AG04450 (cell line): Measurements from ENCODE around the gene FAM171A1. TPM values are rescaled to one million over a fixed set of nuclear protein-coding genes. Genes with fewer than 3 reads are reported as not detected.

Experiments used
- CTCF ChIA-PET: fragments of 300-600, 350-600 bp; formaldehyde crosslinking; extraction: SDS; loops from one replicate; lab custom pipeline; 2022; ENCODE audit warnings: antibody characterized with exemption, inconsistent platforms; lab: Charles Lee
- POLR2A ChIA-PET: fragments of 350-600 bp; formaldehyde crosslinking; extraction: SDS; loops from one replicate; lab custom pipeline; 2021; ENCODE audit warnings: antibody characterized with exemption, inconsistent platforms; lab: Yijun Ruan, JAX
- DNase-seq: peaks from one replicate; pipeline ENCODE4 v3.0.0-alpha.2; 2011; ENCODE audit warnings: low read depth, low spot score
- H3K27ac ChIP-seq: one replicate; pipeline ENCODE4 v1.5.1; 2012; ENCODE audit warnings: low read depth, low read length, control low read depth
- H3K27me3 ChIP-seq: one replicate; pipeline ENCODE4 v1.6.0; 2012; ENCODE audit warnings: low read length; ENCODE audit not compliant: control insufficient read depth, insufficient read depth
- H3K4me3 ChIP-seq: 2 replicates; pipeline ENCODE4 v1.5.1; 2011; ENCODE audit warnings: mild to moderate bottlenecking, low read depth, low read length, control low read depth
- H3K9me3 ChIP-seq: 2 replicates; pipeline ENCODE4 v1.5.1; 2012; ENCODE audit warnings: low read length; ENCODE audit not compliant: control insufficient read depth, insufficient read depth
- polyA plus RNA-seq: library from polyadenylated mRNA; depleted of rRNA; stranded (reverse); fragments of >200 nt; gene quantifications from 2 replicates; pipeline ENCODE4 v1.2.3, GENCODE V29; 2011
- TF ChIP-seq, protein P1 (sequence below): IDR thresholded peaks from 2 replicates; pipeline ENCODE4 v1.5.1; 2011; ENCODE audit warnings: low read depth, low read length, control low read depth, inconsistent platforms

FAM171A1 gene
- polyA plus RNA-seq, 1 experiment, result 22.4 TPM

DNA sequence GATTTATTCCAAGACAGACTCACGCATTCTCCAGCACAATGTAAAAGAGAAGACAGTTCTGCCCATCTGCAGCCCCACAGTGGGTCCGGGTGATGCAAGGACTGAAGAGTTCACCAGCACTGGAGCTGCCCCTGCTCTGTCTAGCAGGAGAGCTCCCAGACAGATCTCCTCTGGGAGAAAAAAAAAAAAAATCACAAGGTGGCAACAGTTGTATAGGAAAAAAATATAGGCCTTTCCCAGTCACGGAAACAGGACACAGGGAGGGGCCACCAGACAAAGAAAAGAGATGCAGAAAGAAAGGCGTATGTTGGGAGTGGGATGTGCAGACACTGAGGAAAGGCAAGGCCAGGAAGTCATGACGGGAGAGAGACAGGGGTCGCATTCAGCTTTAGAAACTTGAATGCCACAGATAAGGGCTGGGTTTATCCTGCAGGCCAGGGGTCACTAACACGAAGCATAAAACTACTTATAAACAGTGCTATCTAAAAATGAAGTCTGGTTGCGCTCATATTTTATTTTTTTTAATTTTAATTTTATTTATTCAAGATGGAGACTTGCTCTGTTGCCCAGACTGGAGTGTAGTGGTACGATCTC is 54.1 kb downstream of the FAM171A1 start:
- TF ChIP-seq, protein P1, sequence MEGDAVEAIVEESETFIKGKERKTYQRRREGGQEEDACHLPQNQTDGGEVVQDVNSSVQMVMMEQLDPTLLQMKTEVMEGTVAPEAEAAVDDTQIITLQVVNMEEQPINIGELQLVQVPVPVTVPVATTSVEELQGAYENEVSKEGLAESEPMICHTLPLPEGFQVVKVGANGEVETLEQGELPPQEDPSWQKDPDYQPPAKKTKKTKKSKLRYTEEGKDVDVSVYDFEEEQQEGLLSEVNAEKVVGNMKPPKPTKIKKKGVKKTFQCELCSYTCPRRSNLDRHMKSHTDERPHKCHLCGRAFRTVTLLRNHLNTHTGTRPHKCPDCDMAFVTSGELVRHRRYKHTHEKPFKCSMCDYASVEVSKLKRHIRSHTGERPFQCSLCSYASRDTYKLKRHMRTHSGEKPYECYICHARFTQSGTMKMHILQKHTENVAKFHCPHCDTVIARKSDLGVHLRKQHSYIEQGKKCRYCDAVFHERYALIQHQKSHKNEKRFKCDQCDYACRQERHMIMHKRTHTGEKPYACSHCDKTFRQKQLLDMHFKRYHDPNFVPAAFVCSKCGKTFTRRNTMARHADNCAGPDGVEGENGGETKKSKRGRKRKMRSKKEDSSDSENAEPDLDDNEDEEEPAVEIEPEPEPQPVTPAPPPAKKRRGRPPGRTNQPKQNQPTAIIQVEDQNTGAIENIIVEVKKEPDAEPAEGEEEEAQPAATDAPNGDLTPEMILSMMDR, result no peak
- CTCF ChIA-PET, result no interaction called here
- H3K9me3 ChIP-seq, result no peaks in the 10 kb centered on the region
- H3K27ac ChIP-seq, result no peak overlapping the region
- DNase-seq, result no peak
- no peak overlapping the region for H3K4me3 ChIP-seq
- H3K27me3 ChIP-seq, result no peaks in the 10 kb centered on the region
- POLR2A ChIA-PET, result interaction anchor here (0.5 kb wide), 1 partner anchor 1702 kb away, joined by 3 read pairs; no protein-coding TSS in a partner anchor

DNA sequence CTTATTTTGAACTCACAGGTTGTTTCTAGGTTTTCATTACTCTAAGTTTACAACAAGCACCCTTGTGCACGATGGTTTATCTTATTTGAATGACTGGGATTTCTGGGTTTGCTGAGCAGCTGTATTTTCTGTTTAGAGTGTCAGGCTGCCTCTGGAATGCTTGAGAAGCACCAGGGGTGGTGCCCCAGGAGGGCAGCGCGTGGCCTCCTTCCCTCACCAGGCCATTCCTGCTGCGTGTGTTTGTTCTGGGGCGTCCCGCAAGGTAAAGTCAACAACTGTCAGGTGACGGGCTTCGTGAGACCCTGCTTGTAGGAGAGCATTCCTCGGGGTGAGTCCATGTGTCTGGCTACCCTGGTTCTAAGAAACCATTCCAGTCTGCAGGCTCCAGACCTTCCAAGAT is 54.9 kb downstream of the FAM171A1 start:
- CTCF ChIA-PET, result no interaction called here
- Histone ChIP-seq H3K9me3 (no peaks in the 10 kb centered on the region), H3K27ac (no peak overlapping the region), H3K4me3 (no peak overlapping the region), H3K27me3 (no peaks in the 10 kb centered on the region)
- POLR2A ChIA-PET, result no interaction called here
- TF ChIP-seq, protein P1, result no peak
- DNase-seq, result no peak

DNA sequence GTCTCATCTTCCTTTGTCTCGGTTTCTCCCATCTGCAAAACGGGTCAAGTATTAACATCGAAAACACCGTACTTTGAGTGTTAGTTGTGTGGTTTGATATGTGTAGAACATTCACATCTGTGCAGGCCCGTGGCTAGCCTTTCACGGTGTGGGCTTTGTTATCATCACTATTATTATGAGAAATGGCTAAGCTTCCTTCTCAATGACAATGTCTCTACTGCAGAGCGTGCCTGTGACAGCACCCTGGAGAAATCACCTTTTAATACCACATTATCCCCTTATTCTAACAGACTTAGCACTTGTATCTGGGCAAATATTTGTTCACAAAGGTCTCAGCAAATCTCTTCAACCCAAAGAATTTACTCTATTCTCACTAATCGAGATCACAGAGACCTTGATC is 55.8 kb downstream of the FAM171A1 start:
- Histone ChIP-seq H3K27ac (no peak overlapping the region), H3K9me3 (no peaks in the 10 kb centered on the region), H3K27me3 (no peaks in the 10 kb centered on the region), H3K4me3 (no peak overlapping the region)
- TF ChIP-seq, protein P1, result no peak
- POLR2A ChIA-PET, result no interaction called here
- no peak for DNase-seq
- CTCF ChIA-PET, result interaction anchor here (0.8 kb wide), 1 partner anchor 104 kb away, joined by 5 read pairs; no protein-coding TSS in a partner anchor

DNA sequence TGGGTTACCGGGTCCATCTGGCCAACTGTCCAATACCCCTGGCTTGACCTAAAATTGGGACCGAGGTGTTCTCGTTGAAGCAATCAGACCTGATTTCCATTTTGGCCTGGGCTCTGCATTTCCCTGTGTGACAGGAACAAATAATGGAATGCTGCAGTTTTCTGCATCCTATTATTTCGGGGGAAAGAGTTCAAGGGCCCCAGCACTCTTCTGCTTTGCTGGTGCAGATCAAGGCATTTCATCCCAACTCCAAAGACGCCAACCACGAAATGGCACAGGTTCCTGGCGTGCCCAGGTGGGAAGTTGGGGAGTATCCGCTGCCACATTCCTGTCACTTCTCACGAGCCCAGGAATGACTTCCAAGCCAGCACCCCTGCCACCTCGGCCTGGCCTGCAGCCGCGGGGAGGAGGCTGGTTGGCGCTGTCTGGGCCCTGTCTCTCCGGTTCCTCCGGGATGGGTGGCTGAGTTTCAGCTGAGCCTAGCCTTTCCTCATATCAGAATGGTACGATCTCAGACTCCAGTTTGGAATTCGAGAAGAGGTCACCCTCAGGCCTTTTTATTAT is 56.5 kb downstream of the FAM171A1 start:
- ChIA-PET CTCF (interaction anchor here (0.8 kb wide), 1 partner anchor 103 kb away, joined by 5 read pairs; no protein-coding TSS in a partner anchor), POLR2A (no interaction called here)
- H3K9me3 ChIP-seq, result no peaks in the 10 kb centered on the region
- H3K4me3 ChIP-seq, result no peak overlapping the region
- no peak overlapping the region for H3K27ac ChIP-seq
- H3K27me3 ChIP-seq, result no peaks in the 10 kb centered on the region
- no peak for DNase-seq
- TF ChIP-seq, protein P1, result no peak

- ChIA-PET CTCF (no interaction called here), POLR2A (no interaction called here)
- H3K4me3 ChIP-seq, result no peak overlapping the region
- no peaks in the 10 kb centered on the region for H3K9me3 ChIP-seq
- H3K27me3 ChIP-seq, result no peaks in the 10 kb centered on the region
- TF ChIP-seq, protein P1, result no peak
- no peak for DNase-seq
- no peak overlapping the region for H3K27ac ChIP-seq
Observed at GRCh38 chr10:15313843-15314242, 57.2 kb downstream of the FAM171A1 start.
